SU-DHL-6 (cell line): ENCODE results near the gene DOHH.

Source experiments
- CTCF ChIP-seq: fragments of 200-600 bp; sonication (generic); IDR thresholded peaks from one replicate; pipeline ENCODE4 v1.5.1; 2017; ENCODE audit warnings: antibody characterized with exemption, mild to moderate bottlenecking, low read length, moderate library complexity; ENCODE audit not compliant: insufficient read depth, poor library complexity, severe bottlenecking
- EZH2phosphoT487 ChIP-seq: fragments of 200-600 bp; sonication (generic), shearing (Covaris generic); conservative IDR thresholded peaks from 2 replicates; pipeline ENCODE4 v1.6.1; 2018; ENCODE audit warnings: mild to moderate bottlenecking, antibody characterized with exemption, low read length, moderate library complexity, mixed read lengths

GRCh38 chr19:3521104-3521445 lies 20.6 kb upstream of the DOHH start:
- TF ChIP-seq CTCF (no peak), EZH2phosphoT487 (no peak)
